Esophagus mucosa (tissue), 1 donor: Measurements from ENCODE around the gene PALS2. TPM values are rescaled to one million over a fixed set of nuclear protein-coding genes. Genes with fewer than 3 reads are reported as not detected.

Experiments used
- ATAC-seq: fragments of 200-7000 bp; cut with Tn5 transposase; one replicate; pipeline ENCODE4 v1.9.1; 2020
- total RNA-seq: library from RNA; stranded (reverse); gene quantifications from one replicate; pipeline ENCODE4 v1.2.4, GENCODE V29; 2023
- donor health status: DM: yes; HTN: yes; CAD: no.

The PALS2 gene
- total RNA-seq, result 12.8 TPM

DNA sequence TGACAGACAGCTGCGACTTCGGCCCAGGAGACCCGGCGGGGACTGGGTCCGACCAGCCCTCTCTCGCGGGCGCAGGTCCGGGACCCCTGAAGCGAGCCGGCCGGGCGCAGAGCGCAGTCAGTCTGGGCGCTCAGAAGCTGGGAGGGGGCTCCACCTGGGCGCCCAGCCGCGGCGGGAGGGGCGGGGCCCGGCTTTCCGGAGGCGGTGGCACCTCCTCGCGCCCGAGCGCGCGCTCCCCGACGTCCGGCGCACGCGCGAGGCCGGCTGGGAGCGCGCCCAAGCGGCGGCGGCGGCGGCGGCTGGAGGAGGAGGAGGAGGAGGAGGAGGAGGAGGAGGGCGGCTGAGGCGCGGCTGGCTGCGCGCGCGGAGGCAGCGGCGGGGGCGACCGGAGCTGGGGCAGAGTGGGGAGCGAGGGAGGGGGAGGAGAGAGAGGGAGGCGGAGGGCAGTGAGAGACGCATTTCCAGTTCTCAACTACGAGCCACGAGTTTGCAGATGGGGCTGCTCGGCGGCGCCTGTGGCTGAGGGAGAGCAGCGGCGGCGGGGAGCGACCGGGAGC, at the start of gene PALS2:
Gene PALS2, plus strand, starts transcription at position 456 of the 557 bp plus-strand sequence. CDS start 50,216 bp downstream, outside the sequence.
- peak; percentile 91 for ATAC-seq

DNA sequence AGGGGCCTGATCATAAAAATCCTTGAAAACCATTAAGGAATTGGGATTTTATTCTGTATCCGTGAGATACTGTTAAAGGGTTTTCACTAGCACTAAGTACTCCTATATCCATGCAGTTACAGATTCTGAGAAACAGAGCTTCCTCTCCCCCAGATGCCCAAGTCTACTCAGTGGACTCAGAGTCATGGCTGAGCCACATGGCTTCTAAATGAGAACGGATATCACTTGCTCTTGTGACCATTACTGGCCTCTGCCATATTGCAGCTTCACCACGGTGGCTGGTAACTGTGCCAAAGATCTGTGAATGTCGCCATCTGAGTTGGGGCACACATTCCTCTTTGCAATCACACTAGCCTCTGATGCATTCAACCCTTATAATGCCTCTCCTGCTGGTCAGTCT, 42.0 kb upstream of the PALS2 start:
- ATAC-seq, result no peak

GRCh38 chr7:24536682-24537081, 36.6 kb upstream of the PALS2 start:
- ATAC-seq, result no peak

DNA sequence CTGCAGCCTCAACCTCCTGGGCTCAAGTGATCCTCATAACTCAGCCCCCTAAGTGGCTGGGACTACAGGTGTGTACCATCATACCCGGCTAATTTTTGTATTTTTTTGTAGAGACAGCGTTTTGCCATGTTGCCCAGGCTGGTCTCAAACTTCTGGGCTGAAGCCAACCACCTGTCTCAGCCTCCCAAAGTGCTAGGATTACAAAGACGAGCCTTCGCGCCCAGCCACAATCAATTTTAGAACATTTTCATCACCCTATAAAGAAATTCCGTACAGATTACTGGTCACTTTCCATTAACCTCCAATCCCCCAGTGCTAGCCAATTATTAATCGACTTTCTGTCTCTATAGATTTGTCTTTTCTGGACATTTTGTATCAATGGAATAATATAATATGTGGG, 32.3 kb upstream of the PALS2 start:
- no peak for ATAC-seq

- ATAC-seq, result no peak
Observed at GRCh38 chr7:24545215-24545614, 28.0 kb upstream of the PALS2 start.

DNA sequence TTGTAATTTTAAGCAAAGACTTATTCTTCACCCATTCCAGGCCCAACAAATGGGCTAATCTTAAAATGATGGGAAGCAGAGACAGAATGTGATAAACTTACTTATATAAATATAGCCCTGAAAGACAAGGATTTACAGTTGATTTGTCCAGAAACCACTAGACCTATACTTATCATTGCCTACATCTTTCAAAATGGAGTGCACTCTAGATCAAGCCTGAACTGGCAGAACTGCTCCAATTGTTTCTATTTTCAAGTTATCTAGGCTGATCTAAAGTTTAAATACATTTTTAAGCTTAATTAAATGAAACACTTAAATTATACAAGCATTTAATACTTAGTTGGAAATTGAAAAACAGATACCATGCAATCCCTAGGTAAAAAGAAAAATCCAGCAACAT, 24.9 kb upstream of the PALS2 start:
- ATAC-seq, result no peak

GRCh38 chr7:24549991-24550390, 23.3 kb upstream of the PALS2 start:
- no peak for ATAC-seq

DNA sequence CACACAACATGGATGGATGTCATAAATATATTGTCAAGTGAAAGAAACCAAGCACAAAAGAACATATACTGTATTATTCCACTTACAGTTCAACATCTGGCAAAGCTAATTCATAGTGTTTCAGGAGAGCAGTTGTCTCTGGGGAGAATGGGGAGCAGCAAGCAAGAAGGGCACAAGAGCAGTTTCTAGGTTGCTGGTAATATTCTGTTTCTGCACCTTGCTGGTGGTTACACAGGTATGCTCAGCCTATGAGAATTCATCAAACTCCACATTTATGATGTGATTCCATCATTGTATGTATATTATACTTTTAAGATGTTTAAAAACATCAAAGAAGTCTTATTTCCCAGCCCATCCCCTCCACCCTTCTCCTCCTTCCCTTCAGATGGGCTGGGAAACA, 18.1 kb upstream of the PALS2 start:
- ATAC-seq, result no peak

DNA sequence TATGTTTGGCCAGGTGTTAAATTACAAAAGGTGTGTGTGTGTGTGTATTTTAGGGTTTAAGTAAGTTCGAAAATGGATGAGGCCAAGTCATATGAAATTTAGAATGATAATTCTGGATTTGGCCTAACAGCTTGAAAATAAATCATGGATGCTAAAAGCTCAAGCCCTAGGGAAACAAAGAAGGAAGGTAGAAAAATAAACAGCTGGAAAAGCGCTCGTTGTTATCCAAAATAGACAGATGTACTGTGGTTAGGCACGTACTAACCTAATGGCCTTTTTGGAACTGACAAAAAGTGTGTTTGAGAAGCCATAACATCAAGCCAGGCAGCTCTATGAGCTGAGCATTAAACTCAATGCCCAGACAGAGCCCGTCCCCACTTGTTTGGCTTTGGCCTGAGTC, 17.5 kb upstream of the PALS2 start:
- no peak for ATAC-seq

DNA sequence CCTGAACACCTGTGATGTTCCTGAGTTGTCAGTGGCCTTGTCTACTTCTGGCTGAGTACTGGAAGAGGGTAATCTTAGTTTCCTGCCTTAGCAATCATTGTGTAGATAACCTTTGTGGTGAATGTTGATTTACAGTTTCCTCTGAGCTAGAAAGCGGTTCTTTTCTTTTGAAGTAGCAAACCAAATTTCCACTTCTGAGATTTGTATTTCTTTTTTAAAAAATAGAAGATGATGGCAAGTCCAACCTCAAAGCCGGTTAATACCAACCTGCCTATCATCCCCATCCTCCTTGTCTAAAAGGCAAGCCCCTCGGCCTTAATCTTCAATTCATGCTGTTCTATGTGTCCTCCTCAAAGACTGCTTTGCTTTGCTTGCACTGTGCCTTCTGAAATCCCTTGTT, 12.5 kb upstream of the PALS2 start:
- no peak for ATAC-seq

- no peak for ATAC-seq
Observed at GRCh38 chr7:24566274-24566673, 7.0 kb upstream of the PALS2 start.

DNA sequence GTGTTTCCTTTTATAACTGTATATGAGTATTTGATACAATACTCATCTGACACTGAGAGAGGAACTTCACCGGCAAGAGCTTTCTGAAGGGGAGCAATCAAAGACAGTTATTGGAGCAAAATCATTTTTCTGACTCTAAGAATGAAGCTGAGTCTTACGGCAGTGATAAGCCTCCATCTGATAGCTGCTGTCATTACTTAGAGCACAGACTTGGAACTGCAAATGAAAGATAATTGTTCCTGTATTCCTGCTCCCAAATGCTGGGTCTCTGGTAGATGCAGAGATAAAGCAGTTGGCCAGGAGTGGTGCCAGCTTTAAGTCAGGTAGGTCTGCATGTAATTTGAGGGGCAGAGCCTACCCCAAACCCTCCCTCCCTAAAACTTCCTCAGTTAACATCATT, 2.3 kb upstream of the PALS2 start:
- no peak for ATAC-seq

- no peak for ATAC-seq
Observed at GRCh38 chr7:24572016-24572392, 1.2 kb upstream of the PALS2 start.

DNA sequence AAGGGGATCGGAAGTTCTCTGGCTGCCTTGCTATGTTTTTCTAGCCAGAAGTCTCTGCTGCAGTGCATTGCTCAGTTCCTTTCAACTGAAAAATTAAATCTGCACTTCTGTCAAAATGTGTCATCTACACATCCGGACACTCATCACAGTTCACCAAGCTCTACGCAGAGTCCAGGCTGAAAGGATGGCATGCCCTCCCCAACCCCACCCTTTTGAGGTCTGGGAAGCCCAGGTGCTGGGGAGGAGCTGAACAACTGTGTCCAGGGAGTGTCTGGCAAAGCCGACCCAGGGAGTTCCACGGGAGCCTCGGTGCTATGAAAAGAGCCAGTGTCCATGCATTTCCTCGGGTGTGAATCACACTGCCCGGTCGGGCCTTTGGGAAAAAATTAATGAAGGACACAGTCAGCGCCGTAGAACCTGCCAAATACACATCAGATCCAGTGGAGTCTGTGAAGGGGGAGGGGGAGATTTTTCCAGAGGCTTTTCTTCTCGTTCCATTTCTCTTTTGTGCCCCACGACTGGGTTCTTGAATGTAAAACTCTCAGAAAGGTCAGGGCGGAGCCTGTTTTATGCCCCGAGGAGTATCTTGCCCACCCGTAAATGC, 757 bp upstream of the PALS2 start:
- peak; percentile 40 for ATAC-seq

GRCh38 chr7:24573554-24574338, 494 bp downstream of the PALS2 start:
- ATAC-seq, result peak; percentile 44

GRCh38 chr7:24574386-24574785, 1.1 kb downstream of the PALS2 start:
- ATAC-seq, result no peak

- no peak for ATAC-seq
Observed at GRCh38 chr7:24574950-24575349, 1.7 kb downstream of the PALS2 start.

DNA sequence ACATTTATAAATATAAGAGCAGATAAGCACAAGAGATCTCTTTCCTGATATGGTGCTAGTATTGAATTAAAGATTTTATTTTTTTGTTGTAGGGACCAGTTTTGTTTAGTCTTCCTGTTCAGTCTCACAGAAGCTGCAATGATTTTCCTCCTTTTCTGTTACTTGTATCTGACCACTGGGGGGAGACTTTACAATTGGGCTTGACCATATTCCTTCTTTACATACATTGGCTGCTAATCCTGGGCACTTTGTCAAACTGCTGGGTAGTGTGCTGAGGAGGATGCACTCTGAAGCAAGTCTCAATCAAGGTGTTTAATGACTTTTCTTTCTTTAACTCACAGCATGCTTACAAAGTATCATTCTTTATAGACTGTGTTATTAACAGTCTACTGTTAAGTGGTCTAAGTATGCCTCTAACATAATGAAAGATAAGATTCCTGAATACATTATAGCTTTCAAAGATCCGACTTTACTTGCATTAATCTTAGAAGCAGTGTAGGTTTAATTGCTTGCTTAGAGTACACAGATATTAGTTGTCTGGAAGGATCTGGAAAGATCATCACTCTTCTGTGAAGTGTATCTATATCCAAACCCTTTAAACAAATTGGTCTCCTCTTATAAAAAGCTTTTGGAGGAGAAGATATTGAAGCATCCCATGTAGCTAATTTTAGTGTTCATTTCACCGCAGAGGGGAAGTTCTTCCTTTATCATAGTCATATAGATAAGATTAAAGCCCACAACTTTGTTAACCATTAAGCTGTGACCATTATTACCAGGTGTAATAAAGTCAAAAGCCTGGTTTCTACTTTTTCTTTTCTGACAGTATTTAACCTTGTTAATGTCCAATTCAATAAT, 3.1 kb downstream of the PALS2 start:
- ATAC-seq, result no peak

DNA sequence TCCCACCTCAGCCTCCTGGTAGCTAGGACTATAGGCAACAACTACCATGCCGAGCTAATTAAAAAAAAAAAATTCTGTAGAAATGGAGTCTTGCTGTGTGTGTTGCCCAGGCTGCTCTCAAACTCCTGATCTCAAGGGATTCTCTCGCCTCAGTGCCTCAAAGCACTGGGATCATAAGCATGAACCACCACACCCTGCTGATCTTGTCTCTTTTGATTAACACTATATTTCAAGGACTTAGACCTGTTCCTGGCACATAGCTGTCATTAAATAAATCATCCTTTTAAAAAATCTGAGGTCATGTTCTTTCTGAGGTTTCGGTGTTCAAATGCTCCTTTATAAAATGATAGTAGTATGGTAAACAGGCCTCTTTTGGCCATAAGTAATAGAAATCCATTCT, 4.8 kb downstream of the PALS2 start:
- no peak for ATAC-seq

- ATAC-seq, result peak; percentile 77
Observed at GRCh38 chr7:24580283-24580946, 7.2 kb downstream of the PALS2 start.

GRCh38 chr7:24582166-24582565, 8.9 kb downstream of the PALS2 start:
- ATAC-seq, result no peak

GRCh38 chr7:24587853-24588252, 14.6 kb downstream of the PALS2 start:
- ATAC-seq, result no peak

DNA sequence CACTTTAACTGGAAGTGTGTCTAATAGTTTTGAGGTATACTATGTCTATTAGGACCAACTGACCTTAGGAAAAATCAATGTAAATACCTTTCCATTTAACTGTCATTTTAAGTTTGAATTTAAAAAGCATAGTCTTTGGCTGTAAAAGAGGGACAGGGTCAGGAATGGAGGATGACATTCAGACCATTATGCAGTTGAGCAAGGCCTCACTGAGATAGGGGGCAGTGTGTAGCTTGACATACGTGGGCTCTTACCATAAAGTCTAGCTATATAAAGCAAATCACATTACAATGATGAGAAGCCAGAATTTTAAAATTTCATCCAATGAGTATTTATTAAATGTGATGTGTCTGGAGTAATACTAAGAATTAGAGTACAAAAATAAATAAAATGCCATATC, 17.9 kb downstream of the PALS2 start:
- no peak for ATAC-seq
